Ovary (tissue), 9 donors: ENCODE measurements around the gene A4GALT. TPM values are rescaled to one million over a fixed set of nuclear protein-coding genes. Genes with fewer than 3 reads are reported as not detected.
"Not testable (repeated sequence)": the region's sequence is repeated elsewhere in the genome, so short reads cannot be mapped to it uniquely, and the experiment has no call there.

Experiments
- DNase-seq, 5 donors: peaks; one replicate each; pipeline ENCODE4 v3.0.0-alpha.2; 2019 to 2020
- H3K27ac ChIP-seq, 2 donors: fragments of 200-600 bp; one replicate each; pipeline versions ENCODE4 v1.5.1 to v1.8.0; 2019 to 2022
- H3K27me3 ChIP-seq: fragments of 200-600 bp; one replicate; pipeline ENCODE4 v1.8.0; 2022
- H3K36me3 ChIP-seq: fragments of 200-600 bp; sonication (generic); one replicate; pipeline ENCODE4 v1.5.1; 2019
- H3K4me1 ChIP-seq: one replicate; pipeline ENCODE4 v1.8.1; 2013; ENCODE audit warnings: mild to moderate bottlenecking, moderate library complexity; ENCODE audit not compliant: insufficient read depth
- H3K4me3 ChIP-seq: fragments of 200-600 bp; sonication (generic); one replicate; pipeline ENCODE4 v1.5.1; 2017
- H3K9me3 ChIP-seq, 2 donors: fragments of 200-600 bp in 1 of 2; sonication (generic) in 1 of 2; one replicate each; pipeline versions ENCODE4 v1.5.1 to v1.8.1; 2013 to 2019; ENCODE audit warnings: mild to moderate bottlenecking in 1 of 2, moderate library complexity in 1 of 2
- EP300 ChIP-seq: sonication (generic); formaldehyde crosslinking; IDR thresholded peaks from one replicate; pipeline ENCODE4 v1.6.1; 2017; ENCODE audit warnings: antibody characterized with exemption
- POLR2A ChIP-seq: fragments of 450-650 bp; IDR thresholded peaks from one replicate; pipeline ENCODE4 v1.6.1; 2017; ENCODE audit warnings: antibody characterized with exemption, mild to moderate bottlenecking, moderate library complexity
- WGBS, 3 donors: extraction: QIAGEN DNeasy Blood & Tissue Kit in 1 of 3; methylation state at CpG; one replicate each; pipeline versions ENCODE4 v1.1.5 to v1.1.7; 2013 to 2017; 5-methylcytosine and 5-hydroxymethylcytosine counted together
- intact Hi-C, 4 donors: fragments of 100-400 bp; cut with DNase I; formaldehyde crosslinking; loops; one replicate each; pipeline versions ENCODE4 v1.11.0 to v1.15.1; 2022 to 2023
- polyA plus RNA-seq, 2 donors: library from polyadenylated mRNA; stranded (reverse); fragments of 200-250 nt in 1 of 2; fragments of 350-450 nt in 1 of 2; fragmentation: Illumina TruSeq in 1 of 2; extraction: RNeasy Lipid Tissue Mini Kit (QIAGEN cat#74804) in 1 of 2; gene quantifications; one replicate each; pipeline ENCODE4 v1.2.3, GENCODE V29; 2013 to 2014
- total RNA-seq, 7 donors: library from RNA; depleted of rRNA in 2 of 7; stranded (reverse); fragments of >200 nt in 2 of 7; fragmentation: NEBNext Ultra II Directional in 3 of 7; extraction: Animal tissue kit (Norgen Biotek cat#: 25700) in 3 of 7; gene quantifications; one replicate each; pipeline versions ENCODE4 v1.1.0 to v1.2.4, GENCODE V29; 2016 to 2023
- TF ChIP-seq, protein P1 (sequence below), 3 donors: fragments of 450-650 bp in 2 of 3; fragments of 200-600 bp in 1 of 3; IDR thresholded peaks; one replicate each; pipeline versions ENCODE4 v1.5.1 to v1.8.0; 2016 to 2022; ENCODE audit warnings: antibody characterized with exemption in 3 of 3, mild to moderate bottlenecking in 1 of 3
- donor health status: DM: no; HTN: no; CAD: no; lungs with moderate emphysema.
- donor health status: DM: no; HTN: no; CAD: no.
- donor health status: Bipolar disorder and iron deficiency.
- donor health status: DM: yes; HTN: yes; CAD: no.
- donor health status: DM: no; HTN: no; CAD: no.
- donor health status: DM: yes; HTN: yes; CAD: no.

A4GALT gene
- total and polyA plus RNA-seq, 9 donors: 2.0 to 19.6 (median 11.7) TPM

GRCh38 chr22:42745118-42745517, 24.4 kb upstream of the A4GALT start:
- intact Hi-C loops: no loop called here
- H3K4me1 ChIP-seq: no peaks in the 10 kb centered on the region
- TF ChIP-seq POLR2A: no peak
- TF ChIP-seq EP300: no peak
- TF ChIP-seq, protein P1, sequence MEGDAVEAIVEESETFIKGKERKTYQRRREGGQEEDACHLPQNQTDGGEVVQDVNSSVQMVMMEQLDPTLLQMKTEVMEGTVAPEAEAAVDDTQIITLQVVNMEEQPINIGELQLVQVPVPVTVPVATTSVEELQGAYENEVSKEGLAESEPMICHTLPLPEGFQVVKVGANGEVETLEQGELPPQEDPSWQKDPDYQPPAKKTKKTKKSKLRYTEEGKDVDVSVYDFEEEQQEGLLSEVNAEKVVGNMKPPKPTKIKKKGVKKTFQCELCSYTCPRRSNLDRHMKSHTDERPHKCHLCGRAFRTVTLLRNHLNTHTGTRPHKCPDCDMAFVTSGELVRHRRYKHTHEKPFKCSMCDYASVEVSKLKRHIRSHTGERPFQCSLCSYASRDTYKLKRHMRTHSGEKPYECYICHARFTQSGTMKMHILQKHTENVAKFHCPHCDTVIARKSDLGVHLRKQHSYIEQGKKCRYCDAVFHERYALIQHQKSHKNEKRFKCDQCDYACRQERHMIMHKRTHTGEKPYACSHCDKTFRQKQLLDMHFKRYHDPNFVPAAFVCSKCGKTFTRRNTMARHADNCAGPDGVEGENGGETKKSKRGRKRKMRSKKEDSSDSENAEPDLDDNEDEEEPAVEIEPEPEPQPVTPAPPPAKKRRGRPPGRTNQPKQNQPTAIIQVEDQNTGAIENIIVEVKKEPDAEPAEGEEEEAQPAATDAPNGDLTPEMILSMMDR (IDR thresholded peaks at IDR 0.05): no peak

GRCh38 chr22:42743501-42743991, 22.9 kb upstream of the A4GALT start:
- Histone ChIP-seq H3K27me3 (no peaks in the 10 kb centered on the region), H3K4me1 (no peaks in the 10 kb centered on the region), H3K27ac (no peak overlapping the region), H3K4me3 (no peak overlapping the region), H3K9me3 (no peaks in the 10 kb centered on the region), H3K36me3 (no peaks in the 10 kb centered on the region)
- WGBS, 3 donors: 20 to 29% (median 27%) methylated on average over 9 of the region's 9 CpGs
- peak; percentile 57 to 86 (median 68) for DNase-seq
- TF ChIP-seq, protein P1 (IDR thresholded peaks at IDR 0.05): no peak
- TF ChIP-seq POLR2A (no peak), EP300 (no peak)
- intact Hi-C loops: no loop called here

More at GRCh38 chr22:42745118-42745517, 24.4 kb upstream of the A4GALT start:
- no peak for DNase-seq
- H3K9me3 ChIP-seq: no peaks in the 10 kb centered on the region
- H3K27ac ChIP-seq: no peak overlapping the region
- 84 to 88% (median 87%) methylated on average over 11 of the region's 11 CpGs for WGBS, 3 donors
- H3K27me3 ChIP-seq: no peaks in the 10 kb centered on the region
- no peak overlapping the region for H3K4me3 ChIP-seq
- no peaks in the 10 kb centered on the region for H3K36me3 ChIP-seq

- intact Hi-C loops: no loop called here
- Histone ChIP-seq H3K36me3 (no peaks in the 10 kb centered on the region), H3K9me3 (no peaks in the 10 kb centered on the region), H3K27ac (no peak overlapping the region), H3K4me1 (no peaks in the 10 kb centered on the region), H3K27me3 (no peaks in the 10 kb centered on the region), H3K4me3 (no peak overlapping the region)
- no peak for DNase-seq
- TF ChIP-seq POLR2A (no peak), EP300 (no peak)
- TF ChIP-seq, protein P1 (IDR thresholded peaks at IDR 0.05): no peak
- WGBS, 3 donors: 59 to 63% (median 61%) methylated on average over 7 to 8 of the region's 8 CpGs
These were observed 22.3 kb upstream of the A4GALT start for GRCh38 chr22:42742940-42743339.

- intact Hi-C loops, H3K27me3 ChIP-seq: not testable (repeated sequence)
- WGBS, 3 donors: 94 to 97% (median 95%) methylated on average over 5 of the region's 5 CpGs
These were observed 19.6 kb upstream of the A4GALT start for GRCh38 chr22:42740320-42740719.

GRCh38 chr22:42734406-42734805, 13.7 kb upstream of the A4GALT start:
- 47 to 58% (median 49%) methylated on average over 6 of the region's 6 CpGs for WGBS, 3 donors

More at GRCh38 chr22:42740320-42740719, 19.6 kb upstream of the A4GALT start:
- H3K4me3 ChIP-seq, H3K27ac ChIP-seq, H3K9me3 ChIP-seq, DNase-seq, H3K36me3 ChIP-seq, H3K4me1 ChIP-seq: not testable (repeated sequence)

GRCh38 chr22:42733394-42733793, 12.7 kb upstream of the A4GALT start:
- H3K9me3 ChIP-seq, H3K4me3 ChIP-seq, H3K36me3 ChIP-seq, H3K4me1 ChIP-seq, DNase-seq, H3K27me3 ChIP-seq, intact Hi-C loops, H3K27ac ChIP-seq: not testable (repeated sequence)
- WGBS, 3 donors: 93 to 97% (median 97%) methylated on average over 3 of the region's 3 CpGs

More at GRCh38 chr22:42734406-42734805, 13.7 kb upstream of the A4GALT start:
- Histone ChIP-seq H3K9me3 (no peaks in the 10 kb centered on the region), H3K27ac (no peak overlapping the region), H3K4me1 (peaks cover 2% of the 10 kb centered on the region), H3K27me3 (no peaks in the 10 kb centered on the region), H3K36me3 (no peaks in the 10 kb centered on the region), H3K4me3 (no peak overlapping the region)
- intact Hi-C loops: no loop called here
- no peak for DNase-seq
- no peak for TF ChIP-seq EP300
- TF ChIP-seq, protein P1 (IDR thresholded peaks at IDR 0.05): no peak
- TF ChIP-seq POLR2A: no peak
